HG03135 (cell line): ENCODE results near the gene LRP1B.

Experiments used
- ATAC-seq: cut with Tn5 transposase; IDR thresholded peaks from one replicate; pipeline ENCODE4 v1.9.1; 2021; ENCODE audit warnings: mild to moderate bottlenecking, moderate library complexity; ENCODE audit not compliant: unreplicated experiment

LRP1B gene

DNA sequence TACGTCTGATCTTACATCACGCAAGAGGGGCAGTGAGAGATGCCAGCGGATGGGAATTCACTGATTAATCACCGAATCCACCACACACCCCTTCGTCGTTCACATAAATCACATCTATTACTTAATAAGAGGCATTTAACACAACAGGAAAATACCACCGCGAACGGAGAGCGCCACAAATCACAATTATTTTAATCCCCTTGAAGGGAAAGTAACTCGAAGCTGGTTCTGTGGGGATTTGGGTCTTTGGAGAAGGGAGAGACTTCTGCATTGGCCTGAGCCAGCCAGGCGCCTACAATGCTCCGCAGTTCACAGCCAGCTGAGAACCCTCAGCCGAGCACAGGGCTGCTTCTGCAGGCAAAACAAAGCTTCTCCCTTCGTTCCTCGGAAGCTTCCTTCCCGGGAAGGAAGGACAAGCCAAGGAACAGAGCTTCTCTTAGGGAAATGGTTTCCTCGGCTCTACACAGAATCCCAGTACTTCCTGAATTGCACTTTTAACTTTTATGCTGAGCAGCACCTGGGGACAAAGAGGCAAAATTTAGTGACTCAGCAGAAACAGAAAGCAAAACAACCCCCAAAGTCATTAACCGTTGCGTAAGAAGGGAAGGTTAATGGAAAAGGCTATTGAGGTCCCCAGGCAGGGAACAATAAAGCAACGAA, at the start of gene LRP1B:
Gene LRP1B (minus strand): TSS at position 7 of the 660 bp plus-strand sequence. CDS start 287 bp downstream, outside the sequence.
- ATAC-seq = no peak

DNA sequence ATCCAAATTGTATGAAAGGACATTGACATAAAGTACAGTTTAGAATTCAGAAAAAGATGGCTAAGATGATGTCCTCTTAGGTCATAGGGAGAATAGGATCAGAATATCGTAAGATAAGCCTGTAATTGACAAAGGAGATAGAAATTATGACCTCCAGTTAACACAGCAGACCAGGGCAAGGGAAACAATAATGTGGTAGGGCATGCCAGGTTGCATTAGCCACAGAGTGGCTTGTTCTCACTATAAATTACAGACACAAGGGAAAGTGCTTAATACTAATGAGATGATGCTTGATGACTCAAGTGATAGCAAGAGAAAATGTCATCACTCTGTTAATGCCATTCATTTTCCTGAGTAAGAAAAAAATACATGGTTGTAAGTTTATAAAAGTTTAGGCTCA, 48.9 kb upstream of the LRP1B start:
- ATAC-seq = no peak

DNA sequence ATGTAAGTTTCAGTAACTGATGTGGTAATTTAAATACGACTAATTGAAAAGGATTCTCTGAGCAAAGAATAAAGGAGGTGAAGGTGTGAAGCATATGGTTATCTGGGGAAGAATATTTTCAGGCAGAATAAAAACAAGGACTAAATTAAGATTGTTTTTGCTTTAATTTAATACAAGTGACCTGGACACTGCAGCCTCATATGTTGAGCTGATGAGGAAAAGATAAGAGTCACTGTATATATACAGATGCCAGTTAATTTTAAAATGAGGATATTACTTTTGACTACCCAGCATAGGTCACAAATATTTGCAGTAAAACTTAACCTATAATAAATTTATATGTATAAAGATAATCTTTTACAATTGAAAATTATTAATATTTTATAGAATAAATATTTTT, 47.8 kb upstream of the LRP1B start:
- ATAC-seq = no peak

DNA sequence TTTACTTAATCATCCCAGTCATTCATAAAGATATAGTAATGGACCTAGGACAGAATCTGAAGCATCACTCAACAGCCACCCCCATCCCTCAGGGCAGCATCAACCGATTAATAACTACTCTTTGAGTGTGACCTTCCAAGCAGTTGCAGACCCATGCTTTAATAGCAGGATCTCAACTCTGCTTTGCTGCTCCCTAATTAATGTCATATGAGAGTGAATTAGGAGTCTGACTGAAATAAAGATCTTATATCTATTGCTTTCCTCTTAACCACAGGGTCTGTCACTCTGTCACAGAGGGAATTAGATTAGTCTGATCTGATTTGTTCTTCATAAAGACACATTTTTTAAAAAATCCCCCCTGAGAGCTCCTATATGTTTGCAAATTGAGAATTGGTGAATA, 46.1 kb upstream of the LRP1B start:
- ATAC-seq = no peak

GRCh38 chr2:142175813-142176338, 45.1 kb upstream of the LRP1B start:
- ATAC-seq = no peak

DNA sequence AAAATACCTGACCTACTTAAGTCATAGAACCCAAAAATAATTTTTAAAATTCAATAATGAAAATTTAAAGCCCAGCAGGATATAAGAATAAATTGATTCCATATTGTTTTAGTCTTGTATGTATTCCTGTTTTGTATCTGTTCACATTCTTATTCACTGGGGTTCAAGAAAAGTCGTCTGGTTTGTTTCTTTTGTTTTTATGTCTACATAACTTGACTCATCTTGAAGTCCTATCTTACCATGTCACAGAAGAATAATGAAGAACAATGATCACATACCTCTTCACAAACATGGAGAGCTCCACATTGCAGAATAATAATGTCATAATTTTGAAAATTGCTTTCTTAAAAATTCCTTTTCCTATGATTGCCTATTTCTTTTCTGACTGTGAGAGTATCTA, 43.4 kb upstream of the LRP1B start:
- ATAC-seq = no peak

DNA sequence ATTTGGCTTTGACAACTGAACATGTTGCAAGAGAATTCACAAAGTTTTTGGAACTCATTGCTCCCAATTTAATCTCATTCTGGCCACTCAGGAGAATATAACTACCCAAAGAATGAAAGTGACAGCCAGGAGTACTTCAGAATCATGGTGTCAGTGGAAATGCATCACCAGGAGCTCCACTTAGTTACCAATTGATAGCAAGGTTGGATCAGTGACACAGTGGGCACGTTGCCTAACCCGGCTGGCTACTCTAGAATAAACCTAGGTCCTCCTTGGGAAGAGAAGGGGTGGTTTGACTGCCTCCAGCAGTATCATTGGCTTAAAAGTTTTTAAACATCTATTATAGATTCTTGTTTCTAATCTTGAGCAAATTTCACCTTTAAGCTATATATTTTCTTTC, 40.0 kb upstream of the LRP1B start:
- ATAC-seq = no peak

DNA sequence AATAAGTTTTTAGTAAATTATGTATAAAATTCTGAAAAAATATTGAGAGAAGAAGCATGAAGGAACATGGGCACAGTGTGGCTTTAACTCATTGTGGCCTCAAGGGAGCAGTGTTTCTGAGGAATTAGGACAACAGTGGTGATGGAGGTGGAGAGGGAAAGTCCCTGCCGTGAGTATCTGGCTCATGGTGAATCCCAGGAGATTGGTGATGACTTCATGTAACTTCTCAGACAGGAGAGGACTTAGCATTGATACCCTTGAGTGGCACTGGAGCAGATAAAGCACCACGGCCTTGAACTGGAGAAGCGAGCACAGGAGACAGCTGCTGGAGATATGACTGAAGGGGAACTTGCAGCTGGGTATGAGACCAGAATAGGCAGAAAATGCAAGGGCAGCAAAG, 35.0 kb upstream of the LRP1B start:
- ATAC-seq = peak; percentile 95

DNA sequence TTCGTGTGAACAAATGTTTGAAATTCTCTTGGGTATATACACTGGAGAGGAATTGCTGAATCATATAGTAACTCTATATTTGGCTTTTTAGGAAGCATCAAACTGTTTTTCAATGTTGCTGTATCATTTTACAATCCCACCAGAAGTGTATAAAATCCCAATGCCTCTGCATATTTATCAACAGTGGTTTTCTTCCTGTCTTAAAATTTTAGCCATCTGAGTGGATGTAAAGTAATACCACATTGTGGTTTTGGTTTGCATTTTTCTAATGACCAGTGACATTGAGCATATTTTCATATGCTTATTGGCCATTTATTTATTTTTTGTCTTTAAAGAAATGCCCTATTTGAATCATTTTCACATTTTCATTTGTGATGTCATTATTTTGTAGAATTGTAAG, 22.8 kb upstream of the LRP1B start:
- ATAC-seq = no peak

DNA sequence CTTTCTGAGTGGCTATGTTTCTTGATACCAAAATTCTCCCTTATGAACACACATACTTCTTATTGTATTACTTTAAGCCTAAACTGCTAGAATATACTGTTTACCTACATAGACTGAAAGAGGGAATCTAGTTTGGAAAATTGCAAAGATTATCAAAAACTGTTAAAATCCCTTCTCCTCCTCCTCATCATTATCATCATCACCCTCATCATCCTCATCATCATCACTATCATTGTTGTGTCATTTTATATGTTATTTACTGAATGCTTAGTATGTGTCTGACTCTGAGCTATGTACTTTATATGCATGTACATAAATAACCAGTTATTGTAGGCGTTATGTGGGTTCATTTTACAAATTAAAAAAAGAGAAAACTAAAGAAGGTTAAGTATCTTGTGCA, 19.6 kb upstream of the LRP1B start:
- ATAC-seq = no peak

DNA sequence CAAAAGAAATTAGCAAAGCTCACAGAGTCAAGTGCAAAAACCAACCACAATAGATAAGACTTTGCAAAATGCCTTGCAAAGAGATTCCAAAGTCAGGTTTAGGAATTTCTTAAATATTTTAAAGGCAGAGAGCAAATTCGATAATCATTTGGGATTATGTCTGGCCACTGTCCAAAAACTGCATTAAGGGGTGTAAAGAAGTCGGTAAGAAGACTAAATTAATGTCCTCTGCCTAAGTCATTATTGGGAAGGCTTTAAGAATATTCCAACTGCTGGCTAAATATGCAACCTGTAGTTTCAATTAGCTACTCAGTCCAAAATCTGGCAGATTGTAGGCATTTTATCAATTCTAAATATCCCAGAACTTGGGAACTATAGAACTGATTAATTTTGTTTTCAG, 13.7 kb upstream of the LRP1B start:
- ATAC-seq = no peak

- no peak for ATAC-seq
These were observed 11.8 kb upstream of the LRP1B start for GRCh38 chr2:142142595-142142994.

- ATAC-seq = no peak
These were observed 9.6 kb upstream of the LRP1B start for GRCh38 chr2:142140434-142140845.

DNA sequence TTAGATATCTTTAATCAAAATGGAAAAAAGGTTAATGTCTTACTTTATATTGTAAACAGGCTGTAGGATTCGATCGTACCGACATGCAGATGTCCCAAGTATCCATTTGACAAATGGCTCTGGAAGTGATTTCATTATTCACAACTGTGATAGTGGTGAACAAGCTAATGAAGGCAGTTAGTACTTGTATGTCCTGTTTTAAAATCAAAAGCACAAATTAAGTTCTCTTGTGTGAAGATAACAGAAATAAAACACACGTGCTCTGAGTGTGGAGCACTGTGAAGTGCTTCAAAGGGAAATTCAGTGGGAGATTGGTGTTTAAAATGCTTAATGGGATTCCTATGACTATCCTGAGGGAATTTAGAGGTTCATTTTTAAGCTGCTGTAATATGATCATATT, 8.6 kb upstream of the LRP1B start:
- ATAC-seq = no peak

GRCh38 chr2:142136571-142136970, 5.8 kb upstream of the LRP1B start:
- no peak for ATAC-seq

- ATAC-seq = no peak
These were observed 4.1 kb upstream of the LRP1B start for GRCh38 chr2:142134911-142135310.

GRCh38 chr2:142130111-142131009, 456 bp downstream of the LRP1B start:
- ATAC-seq = no peak

DNA sequence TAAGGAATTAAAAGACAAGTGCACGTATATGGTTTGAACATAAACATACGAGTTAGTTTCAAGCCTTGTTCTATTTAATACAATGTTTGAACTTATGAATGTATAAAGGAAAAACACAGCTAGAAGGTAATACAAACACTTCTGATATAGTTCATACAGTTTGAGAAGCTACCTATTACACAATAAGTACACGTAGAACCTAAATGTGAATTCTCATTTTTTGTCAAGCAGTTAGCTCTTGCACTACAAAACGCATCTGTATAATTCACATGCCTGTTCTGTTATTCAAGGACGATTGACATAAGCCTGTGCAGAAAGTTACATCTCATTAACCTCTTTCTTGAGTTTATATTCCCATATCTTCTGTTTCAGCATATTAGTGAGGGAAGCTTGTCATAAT, 2.7 kb downstream of the LRP1B start:
- ATAC-seq = no peak

DNA sequence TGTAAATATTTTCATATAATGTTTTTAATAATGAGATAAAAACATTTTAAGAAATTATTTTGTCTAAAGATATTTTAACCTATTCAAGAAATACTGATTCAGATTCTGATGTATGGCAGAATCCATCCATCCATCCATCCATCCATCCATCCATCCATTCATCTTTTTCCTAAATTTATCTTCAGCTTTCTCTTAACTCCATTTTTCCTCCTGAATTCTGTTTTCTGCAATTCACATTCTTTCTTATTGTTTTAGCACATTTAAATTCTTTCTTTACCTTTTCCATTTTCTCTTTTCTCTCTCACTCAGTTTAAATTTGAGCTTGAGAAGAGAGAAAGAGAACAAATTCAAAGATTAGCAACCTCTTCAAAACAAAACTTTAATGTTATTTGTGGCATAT, 3.6 kb downstream of the LRP1B start:
- no peak for ATAC-seq

DNA sequence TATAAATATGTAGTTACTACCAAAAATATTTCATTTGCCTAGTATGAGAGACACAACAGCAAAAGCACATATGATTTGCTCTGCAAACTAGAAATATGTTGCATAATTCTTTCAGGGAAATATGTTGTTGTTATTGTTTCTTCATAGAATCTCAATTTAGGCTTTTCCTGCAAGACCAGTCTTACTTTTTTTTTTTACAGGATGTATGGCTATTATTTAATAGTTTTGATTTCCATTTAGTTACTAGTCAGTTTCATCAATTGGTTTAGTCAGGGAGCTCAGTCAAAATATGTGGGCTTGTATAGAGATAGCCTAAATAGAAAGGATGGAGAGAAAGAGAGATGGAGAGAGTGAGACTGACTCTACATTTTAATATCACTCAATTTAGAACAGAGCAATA, 6.1 kb downstream of the LRP1B start:
- ATAC-seq = no peak

DNA sequence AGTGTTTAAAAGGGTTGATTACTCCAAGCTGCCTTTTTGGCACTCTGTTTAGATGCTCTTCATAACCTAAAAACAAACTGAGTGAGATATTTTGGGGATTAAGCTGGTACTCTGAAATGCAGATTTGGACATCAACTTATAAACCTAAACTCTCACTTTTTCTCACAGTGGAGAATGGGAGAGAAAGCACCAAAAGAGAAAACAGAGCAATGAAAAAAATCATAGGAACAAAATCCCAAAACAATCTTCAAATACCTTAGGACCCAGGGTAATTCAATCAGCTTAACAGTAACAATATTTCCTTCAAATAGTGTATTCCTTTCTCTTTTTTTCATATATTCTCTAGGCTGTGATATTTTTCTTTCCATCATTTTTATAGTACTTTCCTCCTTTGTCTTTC, 11.5 kb downstream of the LRP1B start:
- no peak for ATAC-seq

GRCh38 chr2:142112757-142113221, 18.0 kb downstream of the LRP1B start:
- no peak for ATAC-seq
